GM21737 (cell line): ENCODE measurements around the gene SCFD2.
"Not testable (repeated sequence)": the region's sequence is repeated elsewhere in the genome, so short reads cannot be mapped to it uniquely, and the experiment has no call there.

ENCODE experiments used
- ATAC-seq: cut with Tn5 transposase; IDR thresholded peaks from one replicate; pipeline ENCODE4 v1.9.1; 2021; ENCODE audit warnings: mild to moderate bottlenecking, moderate library complexity; ENCODE audit not compliant: unreplicated experiment

The SCFD2 gene

GRCh38 chr4:52996261-52997131 is 369.4 kb downstream of the SCFD2 start:
- ATAC-seq = no peak

GRCh38 chr4:52995360-52996030 is 370.4 kb downstream of the SCFD2 start:
- no peak for ATAC-seq

- no peak for ATAC-seq
Measured at GRCh38 chr4:52994567-52994966, 371.3 kb downstream of the SCFD2 start.

GRCh38 chr4:52993771-52994170 is 372.1 kb downstream of the SCFD2 start:
- no peak for ATAC-seq

GRCh38 chr4:52992551-52992950 is 373.3 kb downstream of the SCFD2 start:
- not testable (repeated sequence) for ATAC-seq

GRCh38 chr4:52991472-52991871 is 374.4 kb downstream of the SCFD2 start:
- no peak for ATAC-seq

- ATAC-seq = no peak
Measured at GRCh38 chr4:52990706-52991105, 375.2 kb downstream of the SCFD2 start.

GRCh38 chr4:52989865-52990264 is 376.0 kb downstream of the SCFD2 start:
- ATAC-seq = no peak

- no peak for ATAC-seq
Measured at GRCh38 chr4:52987392-52988056, 378.3 kb downstream of the SCFD2 start.

GRCh38 chr4:52984462-52984881 is 381.4 kb downstream of the SCFD2 start:
- ATAC-seq = no peak

GRCh38 chr4:52983563-52984303 is 382.1 kb downstream of the SCFD2 start:
- no peak for ATAC-seq

GRCh38 chr4:52982946-52983340 is 382.9 kb downstream of the SCFD2 start:
- no peak for ATAC-seq

GRCh38 chr4:52982255-52982945 is 383.5 kb downstream of the SCFD2 start:
- ATAC-seq = no peak

- ATAC-seq = no peak
Measured at GRCh38 chr4:52979821-52980590, 385.9 kb downstream of the SCFD2 start.

GRCh38 chr4:52979020-52979419 is 386.8 kb downstream of the SCFD2 start:
- ATAC-seq = no peak

- ATAC-seq = no peak
Measured at GRCh38 chr4:52977252-52977651, 388.6 kb downstream of the SCFD2 start.

GRCh38 chr4:52976523-52977230 is 389.2 kb downstream of the SCFD2 start:
- ATAC-seq = no peak

GRCh38 chr4:52968691-52969090 is 397.2 kb downstream of the SCFD2 start:
- no peak for ATAC-seq

GRCh38 chr4:52968241-52968640 is 397.6 kb downstream of the SCFD2 start:
- ATAC-seq = no peak
